ENCODE data around the gene TEAD1.

TEAD1 gene

DNA sequence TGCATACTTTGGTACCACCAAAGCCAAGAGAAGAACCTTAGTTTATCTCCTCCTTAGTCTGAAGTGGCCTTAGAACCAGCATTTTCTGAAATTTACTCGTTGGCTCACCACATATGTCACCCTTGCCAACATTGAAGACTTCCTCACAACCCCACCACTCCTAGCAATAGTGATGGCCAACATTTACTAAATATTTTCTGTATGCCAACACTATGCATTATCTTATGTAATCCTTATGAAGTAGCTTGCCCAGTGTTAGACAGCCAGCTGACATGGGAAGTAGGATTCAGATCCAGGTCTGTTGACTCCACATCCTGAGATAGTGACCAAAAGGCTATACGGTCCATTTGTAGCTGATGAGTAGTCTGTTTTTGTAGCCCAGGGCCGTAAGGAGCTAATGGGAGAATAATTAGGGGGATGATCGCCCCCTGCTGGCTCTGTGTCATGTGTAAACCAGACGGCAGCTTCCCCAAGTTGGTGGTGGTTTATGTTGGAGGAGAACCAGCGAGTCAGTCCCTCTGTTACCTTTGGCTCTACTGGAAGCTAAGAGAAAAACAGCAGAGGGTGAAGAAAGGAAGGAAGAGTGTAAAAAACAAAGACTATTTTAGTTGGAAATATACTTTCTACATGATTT is 214.4 kb downstream of the TEAD1 start:
- H3K4me2 ChIP-seq (ENCODE audit: low read depth, low read length) = no peak overlapping the region
- H3K36me3 ChIP-seq (replicated peaks; ENCODE audit: insufficient read depth, low read length) = no peaks in the 10 kb centered on the region
- H3K9me3 ChIP-seq (replicated peaks; ENCODE audit: insufficient read depth, low read length) = no peaks in the 10 kb centered on the region
- no peaks in the 10 kb centered on the region for H3F3A ChIP-seq (ENCODE audit: insufficient read depth, low read length)
- no peaks in the 10 kb centered on the region for H3K4me1 ChIP-seq (ENCODE audit: low read length)
- no peak overlapping the region for H3K4me3 ChIP-seq (ENCODE audit: low read length)
- no peaks in the 10 kb centered on the region for H3K27me3 ChIP-seq (replicated peaks; ENCODE audit: insufficient read depth, low read length)
- DNase-seq = peak; percentile 65
- H3K27ac ChIP-seq (ENCODE audit: low read length) = no peak overlapping the region
- H2AFZ ChIP-seq (ENCODE audit: low read length) = no peak overlapping the region
- no peak overlapping the region for H3K9ac ChIP-seq (ENCODE audit: low read length)
- H4K20me1 ChIP-seq (ENCODE audit: insufficient read depth, low read length) = no peaks in the 10 kb centered on the region
- TF ChIP-seq, protein P1, sequence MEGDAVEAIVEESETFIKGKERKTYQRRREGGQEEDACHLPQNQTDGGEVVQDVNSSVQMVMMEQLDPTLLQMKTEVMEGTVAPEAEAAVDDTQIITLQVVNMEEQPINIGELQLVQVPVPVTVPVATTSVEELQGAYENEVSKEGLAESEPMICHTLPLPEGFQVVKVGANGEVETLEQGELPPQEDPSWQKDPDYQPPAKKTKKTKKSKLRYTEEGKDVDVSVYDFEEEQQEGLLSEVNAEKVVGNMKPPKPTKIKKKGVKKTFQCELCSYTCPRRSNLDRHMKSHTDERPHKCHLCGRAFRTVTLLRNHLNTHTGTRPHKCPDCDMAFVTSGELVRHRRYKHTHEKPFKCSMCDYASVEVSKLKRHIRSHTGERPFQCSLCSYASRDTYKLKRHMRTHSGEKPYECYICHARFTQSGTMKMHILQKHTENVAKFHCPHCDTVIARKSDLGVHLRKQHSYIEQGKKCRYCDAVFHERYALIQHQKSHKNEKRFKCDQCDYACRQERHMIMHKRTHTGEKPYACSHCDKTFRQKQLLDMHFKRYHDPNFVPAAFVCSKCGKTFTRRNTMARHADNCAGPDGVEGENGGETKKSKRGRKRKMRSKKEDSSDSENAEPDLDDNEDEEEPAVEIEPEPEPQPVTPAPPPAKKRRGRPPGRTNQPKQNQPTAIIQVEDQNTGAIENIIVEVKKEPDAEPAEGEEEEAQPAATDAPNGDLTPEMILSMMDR (IDR thresholded peaks at IDR 0.05; ENCODE audit: low read length) = peak; percentile 73
- no peak for TF ChIP-seq EZH2phosphoT487 (IDR thresholded peaks at IDR 0.05; ENCODE audit: low read length)
- H3K9me2 ChIP-seq (replicated peaks; ENCODE audit: insufficient read depth, low read length) = no peaks in the 10 kb centered on the region
- no peaks in the 10 kb centered on the region for H3K79me2 ChIP-seq (ENCODE audit: low read length)

DNA sequence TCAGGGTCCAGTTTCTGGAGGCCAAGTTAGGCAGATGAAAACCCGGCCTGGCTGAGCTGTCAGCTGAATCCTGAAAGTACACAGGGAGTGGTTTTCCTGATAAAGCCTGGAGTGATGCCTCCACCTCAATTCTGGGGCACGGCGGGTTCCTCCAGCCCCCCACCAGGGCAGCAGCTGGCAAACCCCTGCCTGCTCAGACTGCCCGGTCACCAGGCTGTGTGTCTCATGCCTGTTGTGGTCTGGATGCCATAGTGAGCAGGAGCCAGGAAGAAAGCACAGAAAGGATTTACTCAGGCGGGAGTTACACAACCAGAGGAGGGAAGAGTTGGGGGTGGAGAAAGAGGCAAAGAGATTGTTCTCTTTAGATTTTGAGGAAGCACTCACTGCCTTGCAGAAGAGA is 215.0 kb downstream of the TEAD1 start:
- Histone ChIP-seq H4K20me1 (ENCODE audit: insufficient read depth, low read length) (no peaks in the 10 kb centered on the region), H3K9ac (ENCODE audit: low read length) (no peak overlapping the region), H2AFZ (ENCODE audit: low read length) (no peak overlapping the region), H3K4me1 (ENCODE audit: low read length) (no peaks in the 10 kb centered on the region), H3K4me3 (ENCODE audit: low read length) (no peak overlapping the region), H3K79me2 (ENCODE audit: low read length) (no peaks in the 10 kb centered on the region), H3K9me2 (replicated peaks; ENCODE audit: insufficient read depth, low read length) (no peaks in the 10 kb centered on the region), H3K9me3 (replicated peaks; ENCODE audit: insufficient read depth, low read length) (no peaks in the 10 kb centered on the region), H3K27ac (ENCODE audit: low read length) (no peak overlapping the region), H3K27me3 (replicated peaks; ENCODE audit: insufficient read depth, low read length) (no peaks in the 10 kb centered on the region), H3K36me3 (replicated peaks; ENCODE audit: insufficient read depth, low read length) (no peaks in the 10 kb centered on the region), H3F3A (ENCODE audit: insufficient read depth, low read length) (no peaks in the 10 kb centered on the region), H3K4me2 (ENCODE audit: low read depth, low read length) (no peak overlapping the region)
- no peak for DNase-seq
- TF ChIP-seq, protein P1 (IDR thresholded peaks at IDR 0.05; ENCODE audit: low read length) = no peak
- TF ChIP-seq EZH2 (optimal IDR thresholded peaks at IDR 0.05; ENCODE audit: low read depth, low read length) (no peak), EZH2phosphoT487 (IDR thresholded peaks at IDR 0.05; ENCODE audit: low read length) (no peak)

DNA sequence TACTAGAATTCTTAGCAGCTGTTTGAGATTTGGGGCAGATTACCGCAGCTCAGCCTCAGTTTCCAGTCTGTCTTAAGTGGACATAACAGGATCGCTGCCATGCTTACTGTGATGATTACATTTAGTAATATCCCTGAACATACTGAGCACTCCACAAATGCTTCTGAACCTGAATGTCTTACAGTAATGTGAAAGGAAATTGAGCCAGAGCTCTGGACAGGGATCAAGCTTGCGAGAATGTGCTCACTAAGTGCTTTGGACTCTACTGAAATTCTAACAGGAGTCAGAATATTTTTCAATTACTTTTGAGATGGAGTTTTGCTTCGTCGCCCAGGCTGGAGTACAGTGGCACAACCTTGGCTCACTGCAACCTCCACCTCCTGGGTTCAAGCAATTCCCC is 216.3 kb downstream of the TEAD1 start:
- Histone ChIP-seq H3K9me2 (replicated peaks; ENCODE audit: insufficient read depth, low read length) (no peaks in the 10 kb centered on the region), H4K20me1 (ENCODE audit: insufficient read depth, low read length) (no peaks in the 10 kb centered on the region), H3K4me3 (ENCODE audit: low read length) (no peak overlapping the region), H3K4me1 (ENCODE audit: low read length) (no peaks in the 10 kb centered on the region), H2AFZ (ENCODE audit: low read length) (no peak overlapping the region), H3K9ac (ENCODE audit: low read length) (no peak overlapping the region), H3F3A (ENCODE audit: insufficient read depth, low read length) (no peaks in the 10 kb centered on the region), H3K4me2 (ENCODE audit: low read depth, low read length) (no peak overlapping the region), H3K36me3 (replicated peaks; ENCODE audit: insufficient read depth, low read length) (no peaks in the 10 kb centered on the region), H3K27me3 (replicated peaks; ENCODE audit: insufficient read depth, low read length) (no peaks in the 10 kb centered on the region), H3K9me3 (replicated peaks; ENCODE audit: insufficient read depth, low read length) (no peaks in the 10 kb centered on the region), H3K27ac (ENCODE audit: low read length) (no peak overlapping the region), H3K79me2 (ENCODE audit: low read length) (no peaks in the 10 kb centered on the region)
- TF ChIP-seq, protein P1 (IDR thresholded peaks at IDR 0.05; ENCODE audit: low read length) = no peak
- no peak for TF ChIP-seq EZH2phosphoT487 (IDR thresholded peaks at IDR 0.05; ENCODE audit: low read length)
- TF ChIP-seq EZH2 (optimal IDR thresholded peaks at IDR 0.05; ENCODE audit: low read depth, low read length) = no peak
- DNase-seq = no peak
